ENCODE data around the gene SIL1.

GRCh38 chr5:138990986-138991590 is 207.1 kb downstream of the SIL1 start:
- no peak for TF ChIP-seq EZH2 (IDR thresholded peaks at IDR 0.05; ENCODE audit: borderline replicate concordance, low read length)
- no peak for TF ChIP-seq CTCF (IDR thresholded peaks at IDR 0.05; ENCODE audit: low read length)

Measured in OCI-LY1 (cell line).